GM18861 (cell line): ENCODE data around the gene DCP1B.

Experiments
- ATAC-seq: cut with Tn5 transposase; IDR thresholded peaks from one replicate; pipeline ENCODE4 v1.9.1; 2021; ENCODE audit not compliant: unreplicated experiment

DCP1B gene

GRCh38 chr12:1907652-1908611 lies 96.3 kb downstream of the DCP1B start:
- ATAC-seq = no peak

- no peak for ATAC-seq
Measured at GRCh38 chr12:1906579-1906978, 97.7 kb downstream of the DCP1B start.

GRCh38 chr12:1904875-1905274 lies 99.4 kb downstream of the DCP1B start:
- ATAC-seq = no peak

GRCh38 chr12:1896964-1897363 lies 107.3 kb downstream of the DCP1B start:
- no peak for ATAC-seq
